HepG2 (cell line): ENCODE measurements around the gene DNM1. TPM values are rescaled to one million over a fixed set of nuclear protein-coding genes. Genes with fewer than 3 reads are reported as not detected.

Experiments used
- ATAC-seq: fragments of 200-7000 bp; cut with Tn5 transposase; 3 replicates; pipeline ENCODE4 v1.9.1; 2020; ENCODE audit warnings: mild to moderate bottlenecking, moderate library complexity
- BruUV-seq: library from RNA; stranded (reverse); fragments of 400-500 nt; replicated peaks from 2 replicates; lab custom pipeline; 2021; lab: Mats Ljungman, UMichigan
- CTCF ChIA-PET: fragments of 300-600 bp; formaldehyde crosslinking; extraction: SDS; loops from one replicate; lab custom pipeline; 2021; ENCODE audit warnings: low total read pairs, inconsistent platforms, low intra/inter-chr PET ratio; lab: Yijun Ruan, JAX
- POLR2A ChIA-PET: fragments of 350-600 bp; sonication (Branson Sonifier 250); formaldehyde crosslinking; loops from one replicate; lab custom pipeline; 2020; ENCODE audit warnings: antibody characterized with exemption, inconsistent platforms; lab: Yijun Ruan, JAX
- DNase-seq: peaks from one replicate; pipeline ENCODE4 v3.0.0-alpha.2; 2015; ENCODE audit warnings: low spot score
- FAIRE-seq: peaks from 3 replicates; lab custom pipeline; 2011; peaks lifted over from hg19 to GRCh38; lab: Jason Lieb, UNC
- H2AFZ ChIP-seq: one replicate; pipeline ENCODE4 v1.6.1; 2011; ENCODE audit warnings: low read length, inconsistent platforms
- H3K27ac ChIP-seq: fragments of 300-600 bp; 3 replicates; pipeline ENCODE4 v1.8.0; 2011; ENCODE audit warnings: mixed run types, mild to moderate bottlenecking, mixed read lengths, low read length, inconsistent platforms; ENCODE audit not compliant: insufficient read depth; ENCODE audit errors: extremely low read length
- H3K27me3 ChIP-seq, 2 experiments: fragments of 200-600 bp in 1 of 2; 2 replicates in 1 of 2; 3 replicates in 1 of 2; pipeline versions ENCODE4 v1.6.0 to v1.8.0; 2011; ENCODE audit warnings: low read length in 2 of 2, mild to moderate bottlenecking in 2 of 2, moderate library complexity in 2 of 2, inconsistent platforms in 1 of 2; ENCODE audit not compliant: insufficient read depth in 2 of 2, control insufficient read depth in 1 of 2
- H3K36me3 ChIP-seq, 2 experiments: fragments of 200-600 bp in 1 of 2; replicated peaks in 1 of 2; 2 replicates in 1 of 2; 3 replicates in 1 of 2; pipeline versions ENCODE4 v1.5.1 to v1.8.0; 2011; ENCODE audit warnings: low read length in 2 of 2, inconsistent platforms in 1 of 2; ENCODE audit not compliant: insufficient read depth in 2 of 2, control insufficient read depth in 1 of 2
- H3K4me1 ChIP-seq: 2 replicates; pipeline ENCODE4 v1.5.1; 2012; ENCODE audit warnings: low read length, inconsistent platforms; ENCODE audit not compliant: insufficient read depth
- H3K4me2 ChIP-seq: 2 replicates; pipeline ENCODE4 v1.6.0; 2011; ENCODE audit warnings: low read depth, low read length, inconsistent platforms
- H3K4me3 ChIP-seq, 3 experiments: fragments of 200-600 bp in 1 of 3; sonication (generic), shearing (Covaris generic) in 1 of 3; replicated peaks in 1 of 3; 2 replicates each; pipeline ENCODE4 v1.5.1; 2011 to 2016; ENCODE audit warnings: low read length in 3 of 3, inconsistent platforms in 2 of 3, low read depth in 2 of 3, mild to moderate bottlenecking in 2 of 3, control low read depth in 1 of 3, mixed read lengths in 1 of 3; ENCODE audit not compliant: insufficient read depth in 1 of 3
- H3K79me2 ChIP-seq: one replicate; pipeline ENCODE4 v1.6.1; 2011; ENCODE audit warnings: low read length, inconsistent platforms; ENCODE audit not compliant: insufficient read depth
- H3K9ac ChIP-seq: 2 replicates; pipeline ENCODE4 v1.6.0; 2011; ENCODE audit warnings: mild to moderate bottlenecking, low read depth, low read length, inconsistent platforms; ENCODE audit not compliant: insufficient read depth
- H3K9me3 ChIP-seq: 2 replicates; pipeline ENCODE4 v1.5.1; 2012; ENCODE audit warnings: mild to moderate bottlenecking, low read length
- H4K20me1 ChIP-seq: 2 replicates; pipeline ENCODE4 v1.6.0; 2011; ENCODE audit warnings: inconsistent platforms, mild to moderate bottlenecking, low read length, moderate library complexity; ENCODE audit not compliant: insufficient read depth
- ARHGAP35 ChIP-seq: sonication (generic); formaldehyde crosslinking; IDR thresholded peaks from 2 replicates; pipeline ENCODE4 v1.9.0; 2022; ENCODE audit warnings: mild to moderate bottlenecking, inconsistent platforms, moderate library complexity, missing genetic modification reagents, borderline replicate concordance
- BHLHE40 ChIP-seq: IDR thresholded peaks from 2 replicates; pipeline ENCODE4 v1.6.1; 2011; ENCODE audit warnings: low read length, improper control_type of control experiment
- MEIS1 ChIP-seq: sonication (generic); formaldehyde crosslinking; IDR thresholded peaks from 2 replicates; pipeline ENCODE4 v1.9.0; 2021; ENCODE audit warnings: mild to moderate bottlenecking, missing genetic modification reagents, moderate library complexity, borderline replicate concordance
- MLXIP ChIP-seq: sonication (generic); formaldehyde crosslinking; IDR thresholded peaks from 2 replicates; pipeline ENCODE4 v1.9.0; 2021; ENCODE audit warnings: missing genetic modification reagents, borderline replicate concordance
- MYNN ChIP-seq: sonication (generic); formaldehyde crosslinking; IDR thresholded peaks from 2 replicates; pipeline ENCODE4 v1.4.0; 2020; ENCODE audit warnings: mild to moderate bottlenecking, low read depth, missing genetic modification reagents
- NFIB ChIP-seq: sonication (generic); formaldehyde crosslinking; IDR thresholded peaks from 2 replicates; pipeline ENCODE4 v1.9.0; 2021; ENCODE audit warnings: missing genetic modification reagents, mild to moderate bottlenecking, borderline replicate concordance
- RAD51 ChIP-seq: fragments of 450-650 bp; IDR thresholded peaks from 2 replicates; pipeline ENCODE4 v1.6.1; 2016; ENCODE audit warnings: borderline replicate concordance
- SP140L ChIP-seq: sonication (generic); formaldehyde crosslinking; IDR thresholded peaks from 2 replicates; pipeline ENCODE4 v1.4.0; 2020; ENCODE audit warnings: missing genetic modification reagents, borderline replicate concordance
- ZNF234 ChIP-seq: sonication (generic); formaldehyde crosslinking; conservative IDR thresholded peaks from 2 replicates; pipeline ENCODE4 v1.5.1; 2020; ENCODE audit warnings: mild to moderate bottlenecking, missing genetic modification reagents
- ZNF780A ChIP-seq: sonication (generic); formaldehyde crosslinking; IDR thresholded peaks from 2 replicates; pipeline ENCODE4 v1.8.0; 2022; ENCODE audit warnings: mild to moderate bottlenecking, missing genetic modification reagents, moderate library complexity
- WGBS: methylation state at CpG from one replicate; pipeline ENCODE4 v1.1.6; 2017; ENCODE audit warnings: low lambda C conversion rate; 5-methylcytosine and 5-hydroxymethylcytosine counted together
- in situ Hi-C: cut with HindIII; loops from 2 replicates; pipeline ENCODE4 v1.10.0; 2017; ENCODE audit warnings: low pct_unique_long_range_greater_than_20kb; ENCODE audit not compliant: extremely low pct_ligation_motif_present
- intact Hi-C: fragments of 100-400 bp; cut with micrococcal nuclease; formaldehyde crosslinking; loops from one replicate; pipeline ENCODE4 v1.10.0; 2022; ENCODE audit not compliant: unreplicated experiment
- polyA plus RNA-seq, 8 experiments: library from polyadenylated mRNA; depleted of rRNA in 3 of 8; stranded (reverse) in 7 of 8; unstranded in 1 of 8; fragments of >200 nt; fragmentation: Illumina TruSeq in 4 of 8; extraction: Trizol in 4 of 8; gene quantifications; 2 replicates each; pipeline versions ENCODE4 v1.2.1 to v1.2.3, GENCODE V29; 2011 to 2016; ENCODE audit warnings: low read depth in 4 of 8, missing spikeins in 1 of 8, mixed read lengths in 1 of 8; ENCODE audit not compliant: insufficient read depth in 1 of 8
- total RNA-seq, 5 experiments: library from RNA; depleted of rRNA; stranded (reverse); fragments of >200 nt; fragmentation: Illumina TruSeq; extraction: Trizol; gene quantifications; 2 replicates each; pipeline ENCODE4 v1.2.3, GENCODE V29; 2016; ENCODE audit warnings: low read depth in 1 of 5
- TF ChIP-seq, protein P1 (sequence below): sonication (generic); formaldehyde crosslinking; IDR thresholded peaks from 2 replicates; pipeline ENCODE4 v1.9.0; 2022; ENCODE audit warnings: missing genetic modification reagents, mild to moderate bottlenecking, borderline replicate concordance
- TF ChIP-seq, protein P2 (sequence below): sonication (generic); formaldehyde crosslinking; IDR thresholded peaks from 2 replicates; pipeline ENCODE4 v1.5.0; 2020; ENCODE audit warnings: mild to moderate bottlenecking, missing genetic modification reagents, borderline replicate concordance

The DNM1 gene
- total and polyA plus RNA-seq, 2 of the 13 experiments (the other 11 are each of a cell fraction or from before 2014, with no cell fraction given), result 0.13 to 0.58 TPM

- TF ChIP-seq, protein P1, sequence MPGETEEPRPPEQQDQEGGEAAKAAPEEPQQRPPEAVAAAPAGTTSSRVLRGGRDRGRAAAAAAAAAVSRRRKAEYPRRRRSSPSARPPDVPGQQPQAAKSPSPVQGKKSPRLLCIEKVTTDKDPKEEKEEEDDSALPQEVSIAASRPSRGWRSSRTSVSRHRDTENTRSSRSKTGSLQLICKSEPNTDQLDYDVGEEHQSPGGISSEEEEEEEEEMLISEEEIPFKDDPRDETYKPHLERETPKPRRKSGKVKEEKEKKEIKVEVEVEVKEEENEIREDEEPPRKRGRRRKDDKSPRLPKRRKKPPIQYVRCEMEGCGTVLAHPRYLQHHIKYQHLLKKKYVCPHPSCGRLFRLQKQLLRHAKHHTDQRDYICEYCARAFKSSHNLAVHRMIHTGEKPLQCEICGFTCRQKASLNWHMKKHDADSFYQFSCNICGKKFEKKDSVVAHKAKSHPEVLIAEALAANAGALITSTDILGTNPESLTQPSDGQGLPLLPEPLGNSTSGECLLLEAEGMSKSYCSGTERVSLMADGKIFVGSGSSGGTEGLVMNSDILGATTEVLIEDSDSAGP (CRISPR knock-in tag), result 0 out of 2 replicates have a peak, but pooled peaks have one; percentile 30
- no peak for TF ChIP-seq MLXIP (CRISPR knock-in tag)
- TF ChIP-seq, all 625 proteins: peak for 6
These were observed 2.2 kb downstream of the DNM1 start (continued) for GRCh38 chr9:128205296-128205944.

GRCh38 chr9:128206484-128206883 is 3.3 kb downstream of the DNM1 start:
- 2% methylated on average over 3 of the region's 3 CpGs for WGBS

More at GRCh38 chr9:128206484-128206883, 3.3 kb downstream of the DNM1 start:
- Histone ChIP-seq H3K27ac (no peak overlapping the region), H3K9me3 (no peaks in the 10 kb centered on the region), H4K20me1 (no peaks in the 10 kb centered on the region), H3K36me3 (no peaks in the 10 kb centered on the region), H3K4me2 (no peak overlapping the region), H3K79me2 (no peaks in the 10 kb centered on the region), H2AFZ (no peak overlapping the region), H3K9ac (no peak overlapping the region), H3K4me1 (peaks cover 58% of the 10 kb centered on the region), H3K4me3 (no peak overlapping the region), H3K27me3 (peaks cover 6 to 29% of the 10 kb centered on the region in 2 experiments; a peak in 4 of 5 replicates)
- in situ Hi-C loops (no loop called here), intact Hi-C loops (no loop called here)
- no peak for ATAC-seq
- no TSS peak for BruUV-seq
- ChIA-PET CTCF (no interaction called here), POLR2A (interaction anchor here (0.8 to 1.5 kb wide), 2 partner anchors 12 to 39 kb away, joined by 3 to 4 read pairs; no protein-coding TSS in a partner anchor)
- no peak for DNase-seq
- no peak for FAIRE-seq
- TF ChIP-seq MYNN (CRISPR knock-in tag) (no peak), MEIS1 (CRISPR knock-in tag) (no peak), ARHGAP35 (no peak), RAD51 (no peak), NFIB (CRISPR knock-in tag) (no peak), BHLHE40 (no peak), ZNF234 (CRISPR knock-in tag) (no peak), SP140L (CRISPR knock-in tag) (no peak), ZNF780A (CRISPR knock-in tag) (no peak)
- TF ChIP-seq, protein P2, sequence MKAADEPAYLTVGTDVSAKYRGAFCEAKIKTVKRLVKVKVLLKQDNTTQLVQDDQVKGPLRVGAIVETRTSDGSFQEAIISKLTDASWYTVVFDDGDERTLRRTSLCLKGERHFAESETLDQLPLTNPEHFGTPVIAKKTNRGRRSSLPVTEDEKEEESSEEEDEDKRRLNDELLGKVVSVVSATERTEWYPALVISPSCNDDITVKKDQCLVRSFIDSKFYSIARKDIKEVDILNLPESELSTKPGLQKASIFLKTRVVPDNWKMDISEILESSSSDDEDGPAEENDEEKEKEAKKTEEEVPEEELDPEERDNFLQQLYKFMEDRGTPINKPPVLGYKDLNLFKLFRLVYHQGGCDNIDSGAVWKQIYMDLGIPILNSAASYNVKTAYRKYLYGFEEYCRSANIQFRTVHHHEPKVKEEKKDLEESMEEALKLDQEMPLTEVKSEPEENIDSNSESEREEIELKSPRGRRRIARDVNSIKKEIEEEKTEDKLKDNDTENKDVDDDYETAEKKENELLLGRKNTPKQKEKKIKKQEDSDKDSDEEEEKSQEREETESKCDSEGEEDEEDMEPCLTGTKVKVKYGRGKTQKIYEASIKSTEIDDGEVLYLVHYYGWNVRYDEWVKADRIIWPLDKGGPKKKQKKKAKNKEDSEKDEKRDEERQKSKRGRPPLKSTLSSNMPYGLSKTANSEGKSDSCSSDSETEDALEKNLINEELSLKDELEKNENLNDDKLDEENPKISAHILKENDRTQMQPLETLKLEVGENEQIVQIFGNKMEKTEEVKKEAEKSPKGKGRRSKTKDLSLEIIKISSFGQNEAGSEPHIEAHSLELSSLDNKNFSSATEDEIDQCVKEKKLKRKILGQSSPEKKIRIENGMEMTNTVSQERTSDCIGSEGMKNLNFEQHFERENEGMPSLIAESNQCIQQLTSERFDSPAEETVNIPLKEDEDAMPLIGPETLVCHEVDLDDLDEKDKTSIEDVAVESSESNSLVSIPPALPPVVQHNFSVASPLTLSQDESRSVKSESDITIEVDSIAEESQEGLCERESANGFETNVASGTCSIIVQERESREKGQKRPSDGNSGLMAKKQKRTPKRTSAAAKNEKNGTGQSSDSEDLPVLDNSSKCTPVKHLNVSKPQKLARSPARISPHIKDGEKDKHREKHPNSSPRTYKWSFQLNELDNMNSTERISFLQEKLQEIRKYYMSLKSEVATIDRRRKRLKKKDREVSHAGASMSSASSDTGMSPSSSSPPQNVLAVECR (CRISPR knock-in tag), result no peak
